ENCODE results near the gene GLG1. TPM values are rescaled to one million over a fixed set of nuclear protein-coding genes. Genes with fewer than 3 reads are reported as not detected.

The GLG1 gene
- total RNA-seq, 4 donors from 2014 or later = 77.0 to 154 (median 127) TPM

DNA sequence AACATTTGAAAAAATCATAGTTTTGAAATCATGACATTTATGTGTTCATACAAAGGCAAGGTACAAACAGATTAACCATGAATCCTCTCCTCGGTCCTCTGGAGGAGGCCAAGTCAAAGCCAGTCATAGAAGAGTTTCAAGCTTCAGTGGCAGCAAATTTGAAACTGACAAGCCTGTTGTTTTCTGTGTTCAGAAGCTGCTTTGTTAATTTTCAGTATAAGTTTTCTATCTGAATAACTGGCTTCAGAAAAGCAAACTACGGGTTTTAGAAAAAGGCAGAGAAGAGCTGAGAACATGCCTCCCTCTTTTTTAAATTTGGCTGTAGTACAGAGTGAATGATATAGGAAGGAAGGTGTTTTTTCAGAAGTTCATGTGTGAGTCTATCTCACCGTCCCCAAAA is 106.0 kb downstream of the GLG1 start:
- Histone ChIP-seq H3K4me3 (no peak overlapping the region), H3K27me3 (no peaks in the 10 kb centered on the region), H3K9me3 (no peaks in the 10 kb centered on the region), H3K36me3 (peaks cover 0 to 8% (median 0%) of the 10 kb centered on the region in 4 donors), H3K4me1 (no peaks in the 10 kb centered on the region), H3K27ac (no peak overlapping the region)
- DNase-seq = no peak
- WGBS, 2 donors (ENCODE audit: low coverage in 1 of 2) = 66 to 83% methylated on average over 3 of the region's 3 CpGs
- intact Hi-C loops (cut with DNase I; ENCODE audit: low total_unique reads) (no loop called here), in situ Hi-C loops (cut with MboI; ENCODE audit: low pct_ligation_motif_present in 1 of 4, low pct_unique_long_range_greater_than_20kb in 1 of 4, low sequenced_read_pairs in 3 of 4) (no loop called here)
- TF ChIP-seq POLR2A (IDR thresholded peaks at IDR 0.05) (no peak), POLR2AphosphoS5 (IDR thresholded peaks at IDR 0.05) (no peak), EP300 (IDR thresholded peaks at IDR 0.05; ENCODE audit: low read depth) (no peak)

DNA sequence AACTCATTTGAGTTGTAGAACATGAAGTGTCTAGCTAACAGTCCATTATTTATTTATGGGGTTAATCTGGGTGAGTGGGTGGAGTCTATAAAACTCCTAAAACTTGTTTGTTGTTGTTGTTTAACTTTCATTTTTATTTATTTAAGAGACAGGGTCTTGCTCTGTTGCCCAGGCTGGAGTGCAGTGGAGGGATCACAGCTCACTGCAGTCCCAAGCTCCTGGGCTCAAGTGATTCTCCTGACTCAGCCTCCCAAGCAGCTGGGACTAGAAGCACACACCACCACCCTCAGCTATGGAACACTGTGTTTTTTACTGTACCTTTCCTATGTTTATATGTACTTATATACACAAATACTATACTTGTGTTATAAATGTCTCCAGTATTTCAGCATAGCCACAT is 107.8 kb downstream of the GLG1 start:
- in situ Hi-C loops (cut with MboI; ENCODE audit: low pct_ligation_motif_present in 1 of 4, low pct_unique_long_range_greater_than_20kb in 1 of 4, low sequenced_read_pairs in 3 of 4) = loop anchor here in 1 of 4 donors (25.0 kb wide), 1 partner anchor 113 kb away; the partner anchor contains the start of gene GLG1
- TF ChIP-seq POLR2A (IDR thresholded peaks at IDR 0.05) (no peak), EP300 (IDR thresholded peaks at IDR 0.05; ENCODE audit: low read depth) (no peak), POLR2AphosphoS5 (IDR thresholded peaks at IDR 0.05) (no peak)
- TF ChIP-seq, protein P1, sequence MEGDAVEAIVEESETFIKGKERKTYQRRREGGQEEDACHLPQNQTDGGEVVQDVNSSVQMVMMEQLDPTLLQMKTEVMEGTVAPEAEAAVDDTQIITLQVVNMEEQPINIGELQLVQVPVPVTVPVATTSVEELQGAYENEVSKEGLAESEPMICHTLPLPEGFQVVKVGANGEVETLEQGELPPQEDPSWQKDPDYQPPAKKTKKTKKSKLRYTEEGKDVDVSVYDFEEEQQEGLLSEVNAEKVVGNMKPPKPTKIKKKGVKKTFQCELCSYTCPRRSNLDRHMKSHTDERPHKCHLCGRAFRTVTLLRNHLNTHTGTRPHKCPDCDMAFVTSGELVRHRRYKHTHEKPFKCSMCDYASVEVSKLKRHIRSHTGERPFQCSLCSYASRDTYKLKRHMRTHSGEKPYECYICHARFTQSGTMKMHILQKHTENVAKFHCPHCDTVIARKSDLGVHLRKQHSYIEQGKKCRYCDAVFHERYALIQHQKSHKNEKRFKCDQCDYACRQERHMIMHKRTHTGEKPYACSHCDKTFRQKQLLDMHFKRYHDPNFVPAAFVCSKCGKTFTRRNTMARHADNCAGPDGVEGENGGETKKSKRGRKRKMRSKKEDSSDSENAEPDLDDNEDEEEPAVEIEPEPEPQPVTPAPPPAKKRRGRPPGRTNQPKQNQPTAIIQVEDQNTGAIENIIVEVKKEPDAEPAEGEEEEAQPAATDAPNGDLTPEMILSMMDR (IDR thresholded peaks at IDR 0.05) = no peak

DNA sequence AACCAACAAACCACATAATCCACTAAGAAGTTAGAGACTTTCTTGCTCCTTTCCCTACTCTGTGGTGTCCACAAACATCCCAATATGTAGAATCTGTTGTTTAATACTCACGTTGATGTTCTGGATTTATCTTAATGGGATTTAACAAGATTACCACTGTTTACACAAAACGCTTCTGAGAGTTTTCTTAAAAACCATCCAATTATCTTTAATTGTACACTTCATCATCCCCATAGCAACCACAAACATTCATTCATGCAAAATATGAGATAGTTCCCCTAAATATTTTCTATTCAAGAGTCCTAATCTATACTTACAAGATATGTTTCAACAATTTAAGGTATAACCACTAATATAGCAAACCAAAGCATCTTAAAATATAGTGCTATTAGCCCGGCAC is 109.2 kb downstream of the GLG1 start:
- intact Hi-C loops (cut with DNase I; ENCODE audit: low total_unique reads) = no loop called here
- H3K27ac ChIP-seq = no peak overlapping the region
- WGBS, 2 donors (ENCODE audit: low coverage in 1 of 2) = 64 to 89% methylated on average over 3 of the region's 3 CpGs
- H3K36me3 ChIP-seq = peaks cover 0 to 13% (median 6%) of the 10 kb centered on the region in 4 donors
- H3K9me3 ChIP-seq = no peaks in the 10 kb centered on the region
- in situ Hi-C loops (cut with MboI; ENCODE audit: low pct_ligation_motif_present in 1 of 4, low pct_unique_long_range_greater_than_20kb in 1 of 4, low sequenced_read_pairs in 3 of 4) = loop anchor here in 1 of 4 donors (25.0 kb wide), 1 partner anchor 115 kb away; the partner anchor contains the start of gene GLG1
- TF ChIP-seq POLR2A (IDR thresholded peaks at IDR 0.05) (no peak), POLR2AphosphoS5 (IDR thresholded peaks at IDR 0.05) (no peak), EP300 (IDR thresholded peaks at IDR 0.05; ENCODE audit: low read depth) (no peak)
- TF ChIP-seq, protein P1 (IDR thresholded peaks at IDR 0.05) = no peak
- DNase-seq = no peak
- H3K4me3 ChIP-seq = no peak overlapping the region
- H3K4me1 ChIP-seq = no peaks in the 10 kb centered on the region
- H3K27me3 ChIP-seq = no peaks in the 10 kb centered on the region

More for the DNA sequence above, 107.8 kb downstream of the GLG1 start:
- intact Hi-C loops (cut with DNase I; ENCODE audit: low total_unique reads) = no loop called here
- H3K36me3 ChIP-seq = peaks cover 0 to 18% (median 5%) of the 10 kb centered on the region in 4 donors
- H3K27ac ChIP-seq = no peak overlapping the region
- H3K27me3 ChIP-seq = no peaks in the 10 kb centered on the region
- H3K9me3 ChIP-seq = no peaks in the 10 kb centered on the region
- H3K4me3 ChIP-seq = no peak overlapping the region
- H3K4me1 ChIP-seq = no peaks in the 10 kb centered on the region
- DNase-seq = no peak

- no peak for DNase-seq
- Histone ChIP-seq H3K27me3 (no peaks in the 10 kb centered on the region), H3K27ac (no peak overlapping the region), H3K4me1 (no peaks in the 10 kb centered on the region), H3K36me3 (peaks cover 0 to 28% (median 13%) of the 10 kb centered on the region in 4 donors), H3K9me3 (no peaks in the 10 kb centered on the region), H3K4me3 (no peak overlapping the region)
- 98% methylated on average over 3 of the region's 3 CpGs; no CpG with 5 or more reads in 1 of the 2 donors for WGBS, 2 donors (ENCODE audit: low coverage in 1 of 2)
- intact Hi-C loops (cut with DNase I; ENCODE audit: low total_unique reads) (no loop called here), in situ Hi-C loops (cut with MboI; ENCODE audit: low pct_ligation_motif_present in 1 of 4, low pct_unique_long_range_greater_than_20kb in 1 of 4, low sequenced_read_pairs in 3 of 4) (loop anchor here in 1 of 4 donors (25.0 kb wide), 1 partner anchor 116 kb away; the partner anchor contains the start of gene GLG1)
- TF ChIP-seq, protein P1 (IDR thresholded peaks at IDR 0.05) = no peak
- no peak for TF ChIP-seq POLR2AphosphoS5 (IDR thresholded peaks at IDR 0.05)
- TF ChIP-seq POLR2A (IDR thresholded peaks at IDR 0.05) = no peak
- no peak for TF ChIP-seq EP300 (IDR thresholded peaks at IDR 0.05; ENCODE audit: low read depth)
Observed at GRCh38 chr16:74496054-74496453, 110.9 kb downstream of the GLG1 start.

DNA sequence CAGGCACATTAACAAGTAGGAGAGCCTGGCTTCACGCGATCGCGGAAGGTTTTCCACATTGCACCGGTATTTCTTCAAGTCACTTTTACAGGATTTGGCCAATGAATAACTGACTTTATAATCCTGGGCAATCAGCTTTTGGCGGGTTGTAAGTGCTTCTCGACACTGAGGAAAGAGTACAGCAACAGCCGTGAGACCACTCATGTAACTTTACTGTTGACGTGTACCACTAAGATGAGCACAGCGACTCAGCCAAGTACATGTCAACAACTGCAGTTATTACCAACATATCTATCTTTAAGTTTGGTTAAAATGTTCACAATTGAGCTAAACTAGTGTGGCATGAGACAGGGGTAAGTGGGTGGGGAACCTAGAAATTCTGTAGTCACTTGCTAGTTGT is 113.9 kb downstream of the GLG1 start:
- Histone ChIP-seq H3K4me3 (no peak overlapping the region), H3K27me3 (no peaks in the 10 kb centered on the region), H3K4me1 (no peaks in the 10 kb centered on the region), H3K27ac (no peak overlapping the region), H3K9me3 (no peaks in the 10 kb centered on the region), H3K36me3 (peaks cover 0 to 47% (median 18%) of the 10 kb centered on the region in 4 donors)
- TF ChIP-seq POLR2A (IDR thresholded peaks at IDR 0.05) = no peak
- TF ChIP-seq, protein P1 (IDR thresholded peaks at IDR 0.05) = no peak
- no peak for TF ChIP-seq EP300 (IDR thresholded peaks at IDR 0.05; ENCODE audit: low read depth)
- no peak for TF ChIP-seq POLR2AphosphoS5 (IDR thresholded peaks at IDR 0.05)
- in situ Hi-C loops (cut with MboI; ENCODE audit: low pct_ligation_motif_present in 1 of 4, low pct_unique_long_range_greater_than_20kb in 1 of 4, low sequenced_read_pairs in 3 of 4) (loop anchor here in 1 of 4 donors (25.0 kb wide), 1 partner anchor 119 kb away; the partner anchor contains the start of gene GLG1), intact Hi-C loops (cut with DNase I; ENCODE audit: low total_unique reads) (no loop called here)
- no peak for DNase-seq
- WGBS, 2 donors (ENCODE audit: low coverage in 1 of 2) = 83 to 95% methylated on average over 3 to 10 of the region's 10 CpGs

Measured in transverse colon (tissue), 4 donors.